Stimulated activated CD4-positive, alpha-beta T cell treated with anti-CD3 and anti-CD28 coated beads, TNF-alpha, amount 100 ng/mL, for 24 hours (primary cell): Measurements from ENCODE around the gene RAB24.

Source experiments
- DNase-seq, 3 experiments: peaks; one replicate each; pipeline ENCODE4 v3.0.0-alpha.2; 2020; ENCODE audit warnings: low read depth in 3 of 3

RAB24 gene

DNA sequence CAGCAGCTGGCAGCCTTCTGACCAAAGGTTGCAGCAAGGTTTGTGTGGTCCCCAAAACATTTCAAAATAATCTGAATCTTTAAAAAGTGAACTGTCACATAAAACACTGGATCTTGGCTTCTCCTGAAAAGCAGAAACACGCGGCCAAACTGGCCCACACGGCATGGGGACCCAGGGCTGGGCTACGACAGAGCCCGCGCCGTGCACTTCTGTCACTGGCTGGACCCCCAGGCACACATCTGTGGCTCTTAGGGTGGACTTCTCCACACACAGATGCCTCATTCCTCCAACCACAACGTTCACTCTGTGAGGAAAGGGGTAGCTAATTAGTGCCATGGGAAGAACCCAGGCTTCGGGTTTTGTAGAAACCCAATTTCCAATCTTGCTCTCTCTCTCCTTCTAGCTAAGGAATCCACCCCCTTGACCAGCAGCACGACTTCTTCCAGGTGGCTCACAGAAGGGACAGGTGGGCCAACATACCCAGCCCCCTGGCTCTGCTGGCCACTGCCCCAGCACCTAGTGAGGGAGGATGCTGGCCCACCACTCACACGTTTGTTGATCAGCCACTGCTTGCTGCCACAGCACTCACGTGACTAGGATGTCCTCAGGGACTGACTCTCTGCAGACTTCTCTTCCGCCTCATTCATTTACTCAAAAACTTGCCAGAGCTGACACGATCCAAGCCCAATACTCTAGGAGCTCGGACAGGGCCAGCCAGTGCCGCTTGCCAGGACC lies 30.1 kb upstream of the RAB24 start:
- DNase-seq = no peak

DNA sequence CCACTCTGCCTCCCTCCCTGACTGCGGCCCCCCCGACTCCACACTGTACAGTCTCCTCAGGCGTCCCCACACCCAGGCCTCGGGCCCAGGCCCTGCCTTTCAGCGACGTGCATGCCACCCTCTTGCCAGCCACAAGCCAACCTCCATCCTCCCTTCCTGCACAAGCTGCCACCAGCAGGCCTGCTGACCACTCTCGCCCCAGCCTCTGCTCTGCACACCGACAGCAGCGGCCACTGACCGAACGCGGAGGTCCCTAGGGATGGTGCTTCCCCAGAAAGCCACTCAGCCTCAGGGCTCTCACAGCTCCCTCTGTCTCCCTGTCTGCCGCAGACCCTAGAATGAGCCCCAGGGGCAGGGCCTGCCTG lies 29.4 kb upstream of the RAB24 start:
- DNase-seq = no peak

GRCh38 chr5:177332031-177332895 lies 28.7 kb upstream of the RAB24 start:
- DNase-seq = no peak

- no peak for DNase-seq
These were observed 27.7 kb upstream of the RAB24 start for GRCh38 chr5:177330991-177331842.

GRCh38 chr5:177329883-177330282 lies 26.4 kb upstream of the RAB24 start:
- DNase-seq = no peak

DNA sequence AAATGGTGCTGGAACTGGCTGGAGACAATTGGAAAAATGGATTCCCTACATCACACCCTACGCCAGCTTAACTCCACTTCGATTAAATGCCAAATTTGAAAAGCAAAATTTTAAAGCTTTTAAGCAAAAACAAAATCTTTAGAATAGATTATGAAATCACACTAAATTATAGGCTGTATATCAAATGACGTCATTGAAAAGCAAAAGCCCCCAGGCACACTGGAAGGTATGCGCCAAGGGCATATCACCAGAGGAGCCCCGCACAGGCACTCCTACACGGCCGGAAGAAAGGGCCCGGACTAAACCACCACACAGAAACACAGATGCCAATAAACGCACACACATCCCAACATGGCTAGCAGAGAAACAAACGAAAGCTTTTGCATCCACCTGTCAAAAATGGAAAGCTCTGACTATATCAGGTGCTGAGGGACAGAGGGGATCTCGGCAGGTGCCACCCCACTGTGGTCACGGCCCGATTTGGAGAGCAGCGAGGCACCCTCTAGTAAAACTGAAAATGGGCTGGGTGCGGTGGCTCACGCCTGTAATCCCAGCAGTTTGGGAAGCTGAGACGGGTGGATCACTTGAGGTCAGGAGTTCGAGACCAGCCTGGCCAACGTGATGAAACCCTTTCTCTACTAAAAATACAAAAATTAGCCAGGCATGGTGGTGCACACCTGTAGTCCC lies 25.2 kb upstream of the RAB24 start:
- no peak for DNase-seq

DNA sequence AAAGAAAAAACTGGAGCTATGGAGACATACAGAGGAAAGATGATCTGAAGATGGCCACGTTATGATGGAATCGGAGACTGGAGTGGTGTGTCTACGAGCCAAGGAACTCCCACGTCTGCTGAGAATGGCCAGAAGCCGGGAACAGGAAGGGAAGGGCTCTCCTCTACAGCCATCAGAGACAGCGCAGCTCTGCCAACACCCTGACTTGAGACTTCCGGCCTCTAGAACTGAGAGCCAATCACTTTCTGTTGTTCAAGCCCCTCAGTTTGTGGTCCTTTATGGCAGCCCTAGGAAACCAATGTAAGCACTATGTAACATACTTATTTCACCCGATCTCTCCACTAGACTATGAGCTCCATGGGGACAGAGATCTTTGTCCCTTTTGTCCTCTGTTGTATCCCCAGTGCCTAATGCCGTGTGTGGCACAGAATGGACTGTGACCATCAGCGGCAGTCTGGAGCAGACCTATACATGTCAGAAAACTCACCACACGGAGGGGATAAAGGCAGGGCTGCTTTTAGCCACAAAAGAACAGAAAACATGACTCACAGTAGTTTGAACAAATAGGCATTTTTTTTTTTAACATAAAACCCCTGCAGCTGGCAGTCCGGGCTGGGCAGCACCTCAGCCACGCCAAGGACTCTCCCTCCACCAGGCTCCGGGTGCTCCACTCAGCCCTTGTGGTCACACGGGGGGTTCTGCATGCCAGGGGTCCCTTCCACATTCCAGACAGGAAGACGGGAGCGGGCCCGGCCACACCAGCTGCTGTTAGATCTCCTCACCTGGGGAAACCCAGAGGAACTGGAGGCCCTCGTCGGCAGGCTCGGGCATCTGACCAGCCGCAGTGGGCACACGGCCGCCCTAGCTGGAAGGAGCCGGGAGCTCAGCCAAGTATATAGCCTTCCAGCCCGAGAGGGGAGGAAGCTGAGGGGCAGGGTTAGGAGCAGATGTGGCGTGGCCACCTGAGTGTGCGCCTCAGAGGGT lies 24.3 kb upstream of the RAB24 start:
- no peak for DNase-seq

DNA sequence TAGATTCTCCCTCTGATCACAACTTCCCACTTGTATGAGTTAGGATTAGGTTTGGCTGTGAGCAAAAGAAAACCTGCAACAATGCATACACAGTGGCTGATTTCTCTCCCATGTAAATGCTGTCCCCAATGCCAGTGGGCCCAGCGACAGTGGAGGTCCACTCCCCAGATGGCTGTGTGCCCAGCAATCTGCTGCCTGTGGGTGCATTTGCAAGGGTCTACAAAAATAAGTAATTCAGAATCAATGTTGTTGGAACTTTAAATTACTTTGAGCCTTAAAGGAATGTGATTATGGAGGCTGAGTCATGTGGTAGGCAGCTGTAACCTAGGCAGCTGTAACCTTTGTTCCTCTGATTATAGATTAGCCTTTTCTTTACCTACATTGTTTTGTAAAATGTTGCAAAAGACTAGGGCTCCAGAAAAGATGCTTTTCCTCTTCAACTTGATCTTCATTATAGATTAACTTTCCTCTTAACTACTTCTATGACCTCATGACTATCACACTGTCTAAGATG lies 22.4 kb upstream of the RAB24 start:
- no peak for DNase-seq

DNA sequence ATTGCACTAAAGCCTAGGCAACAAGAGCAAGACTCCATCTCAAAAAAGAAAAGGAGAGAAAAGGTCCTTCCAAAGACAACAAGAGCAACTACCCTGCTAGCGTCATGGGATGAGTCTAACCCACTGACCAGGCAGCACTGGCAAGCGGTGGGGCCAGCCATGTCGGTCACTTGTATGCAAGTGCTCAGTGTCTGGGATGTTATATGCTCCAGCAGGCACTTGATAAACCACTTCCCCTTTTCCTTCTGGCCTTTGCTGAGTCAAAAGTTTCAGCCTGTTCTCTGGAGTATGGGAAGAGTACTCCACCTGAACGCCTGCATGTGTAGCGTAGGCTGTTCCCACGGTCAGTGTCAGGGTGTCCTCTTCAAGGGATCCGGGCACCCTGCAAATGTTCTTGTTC lies 17.4 kb upstream of the RAB24 start:
- DNase-seq = no peak

DNA sequence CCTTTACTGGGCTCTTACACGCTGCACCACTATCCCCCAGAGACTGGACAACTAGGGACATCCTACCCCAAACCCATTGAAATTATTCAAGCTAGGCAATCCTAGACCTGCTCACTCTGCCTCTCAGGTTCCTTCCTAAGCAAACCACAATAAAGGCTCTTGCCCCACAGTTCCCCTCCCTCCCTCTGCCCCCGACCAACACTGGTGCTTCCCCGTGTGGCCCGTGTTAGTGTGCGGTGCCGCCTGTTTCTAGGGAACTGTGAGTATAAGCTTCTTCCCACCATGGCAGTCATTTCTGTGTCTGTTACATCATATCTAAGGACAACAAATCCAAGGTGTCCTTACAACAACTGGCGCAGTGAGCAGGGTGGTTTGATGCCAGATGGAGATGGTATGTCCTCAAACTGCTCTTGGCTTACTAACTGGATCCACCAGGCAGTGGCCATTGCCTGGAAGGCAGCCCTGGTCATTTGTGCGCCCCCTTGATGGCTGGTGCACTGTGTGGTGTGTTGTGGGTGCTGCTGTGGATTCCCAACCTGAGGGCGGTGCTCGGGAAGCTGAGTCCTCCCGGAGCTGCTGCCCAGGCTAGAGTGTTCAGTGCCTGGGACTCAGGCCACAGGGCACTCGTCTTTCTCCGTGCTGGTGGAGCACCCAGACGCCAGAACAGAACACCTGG lies 16.5 kb upstream of the RAB24 start:
- DNase-seq = no peak

DNA sequence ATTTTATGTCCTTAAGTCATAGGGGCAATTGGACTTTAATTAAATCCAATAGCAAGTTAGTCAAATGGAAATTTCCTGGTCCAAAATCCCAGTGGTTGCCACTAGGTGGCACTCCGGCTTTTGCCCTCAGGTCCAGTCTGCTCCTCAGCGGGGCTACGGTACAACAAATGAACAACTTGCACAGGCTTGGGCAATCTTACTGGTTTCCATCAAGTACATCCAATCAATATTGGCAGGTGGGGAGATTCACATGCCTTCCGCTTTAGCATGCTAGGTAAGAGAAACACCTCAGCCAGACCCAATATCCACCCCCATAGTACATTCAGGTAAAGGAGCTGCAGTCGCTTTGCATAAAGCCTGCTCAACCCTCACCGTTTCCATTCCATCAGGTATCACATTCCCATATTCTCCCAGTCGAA lies 14.4 kb upstream of the RAB24 start:
- peak; percentile 43 to 70 (median 62) for DNase-seq

DNA sequence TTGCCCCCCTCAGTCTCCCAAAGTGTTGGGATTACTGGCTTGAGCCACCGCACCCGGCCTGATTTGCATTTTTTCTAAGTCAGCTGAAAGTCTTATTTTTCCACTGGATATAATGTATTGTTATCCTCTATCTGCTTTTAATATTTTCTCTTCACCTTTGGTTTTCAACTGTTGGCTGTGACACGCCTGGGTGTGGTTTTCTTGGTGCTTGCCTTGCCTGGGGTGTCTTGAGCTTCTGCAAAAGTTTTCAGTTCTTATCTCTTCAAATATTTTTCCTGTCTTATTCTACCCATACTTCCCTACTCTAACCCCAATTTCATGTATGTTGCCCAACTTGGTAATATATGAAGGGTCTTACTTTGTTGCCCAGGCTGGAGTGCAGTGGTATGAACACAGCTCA lies 12.5 kb upstream of the RAB24 start:
- DNase-seq = no peak

- DNase-seq = no peak
These were observed 11.9 kb upstream of the RAB24 start for GRCh38 chr5:177315411-177315810.

DNA sequence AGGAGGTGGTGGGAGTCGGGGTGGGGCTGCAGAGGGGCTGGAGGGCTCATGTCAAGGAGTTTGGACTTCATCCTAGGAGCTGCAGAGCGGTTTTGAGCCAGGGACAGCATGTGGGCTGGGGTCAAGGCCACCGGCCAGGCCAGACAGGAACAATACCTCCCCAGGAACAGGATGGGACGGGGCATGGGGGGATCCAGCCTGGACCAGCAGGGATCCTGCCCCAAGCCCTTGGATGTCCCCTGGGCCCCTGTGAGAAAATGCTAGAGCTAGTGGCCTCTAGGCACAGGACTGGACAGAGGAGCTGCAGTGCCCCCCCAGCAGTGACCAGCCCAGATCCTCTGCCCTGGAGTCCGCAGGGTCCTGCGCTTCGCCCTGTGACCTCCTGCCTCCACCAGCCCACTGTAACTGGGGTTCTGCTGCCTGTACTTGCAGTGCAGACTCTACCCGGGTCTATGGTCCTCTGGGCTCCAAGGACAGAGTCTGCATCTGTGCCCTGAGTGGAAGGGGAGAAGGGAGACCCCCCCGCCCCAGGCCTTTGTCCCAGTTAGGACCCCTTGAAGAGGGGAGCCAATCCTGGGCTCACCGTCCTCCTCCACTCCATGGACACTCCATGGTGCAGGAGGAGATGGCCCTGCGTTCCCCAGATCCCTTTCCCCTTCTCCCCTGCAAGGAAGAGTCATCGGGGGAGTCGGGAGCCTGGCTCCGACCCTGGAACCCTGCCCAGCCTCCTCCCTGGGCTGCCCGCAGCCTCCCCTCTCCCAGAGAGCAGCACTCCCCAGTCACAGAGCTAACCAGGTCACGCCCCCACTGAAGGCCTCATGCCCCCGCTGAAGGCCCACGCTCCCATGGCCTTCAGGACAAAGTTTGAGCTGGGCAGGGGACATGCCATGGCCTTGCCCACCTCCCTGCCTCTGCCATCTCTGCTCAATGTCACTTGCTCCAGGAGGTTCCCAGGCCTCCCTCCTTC lies 11.1 kb upstream of the RAB24 start:
- no peak for DNase-seq

GRCh38 chr5:177313561-177314259 lies 10.2 kb upstream of the RAB24 start:
- no peak for DNase-seq

GRCh38 chr5:177312649-177313181 lies 9.2 kb upstream of the RAB24 start:
- peak in 1 of 3 experiments; percentile 59 for DNase-seq
